ENCODE data around the gene OTUB2. TPM values are rescaled to one million over a fixed set of nuclear protein-coding genes. Genes with fewer than 3 reads are reported as not detected.

OTUB2 gene
- polyA plus RNA-seq, 3 donors: 0.25 to 0.95 (median 0.28) TPM

DNA sequence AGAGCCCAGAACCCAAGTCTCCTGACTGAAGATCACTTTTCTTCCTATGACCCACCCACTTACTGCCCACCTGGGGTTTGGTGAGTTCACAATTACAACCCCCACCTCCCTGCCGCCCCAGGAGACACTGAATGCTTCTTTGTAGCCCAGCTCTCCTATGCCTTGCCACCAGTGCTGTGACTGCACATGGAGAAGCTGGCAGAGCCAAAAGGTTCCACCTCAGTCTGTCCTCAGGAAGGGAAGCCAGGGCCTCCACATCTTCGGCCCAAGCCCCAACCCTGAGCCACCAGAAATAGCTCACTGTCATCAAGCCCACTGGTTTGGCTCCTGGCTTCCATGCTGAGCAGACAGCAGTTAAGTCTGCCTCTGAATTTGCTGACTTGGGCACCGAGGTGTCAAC is 25.6 kb downstream of the OTUB2 start:
- no peaks in the 10 kb centered on the region for H3K9me3 Mint-ChIP-seq
- H3K27me3 Mint-ChIP-seq (ENCODE audit: low read depth in 3 of 3): no peaks in the 10 kb centered on the region
- intact Hi-C loops (cut with micrococcal nuclease): no loop called here
- no peaks in the 10 kb centered on the region for H4K20me1 ChIP-seq (ENCODE audit: insufficient read depth, low read length)
- H3K9me3 ChIP-seq (replicated peaks in 1 of 2; ENCODE audit: control insufficient read depth in 1 of 2, insufficient read depth in 1 of 2, low read length in 2 of 2): no peaks in the 10 kb centered on the region
- H3K9ac ChIP-seq (ENCODE audit: insufficient read depth, low read length, poor library complexity, severe bottlenecking): no peak overlapping the region
- H2AFZ ChIP-seq (ENCODE audit: insufficient read depth, low read depth, low read length, poor library complexity, severe bottlenecking): no peak overlapping the region
- 93% methylated on average over 2 of the region's 3 CpGs for WGBS (ENCODE audit: insufficient coverage)
- no peak overlapping the region for H3K4me3 Mint-ChIP-seq
- peaks cover 90 to 96% of the 10 kb centered on the region in 2 donors for H3K36me3 ChIP-seq (replicated peaks in 1 of 2; ENCODE audit: control insufficient read depth in 1 of 2, insufficient read depth in 2 of 2, low read length in 2 of 2)
- peaks cover 89 to 96% of the 10 kb centered on the region in 2 donors for H3K36me3 Mint-ChIP-seq
- no peaks in the 10 kb centered on the region for H3K4me1 ChIP-seq (ENCODE audit: control insufficient read depth in 1 of 2, insufficient read depth in 2 of 2, low read length in 2 of 2)
- TF ChIP-seq, protein P1, sequence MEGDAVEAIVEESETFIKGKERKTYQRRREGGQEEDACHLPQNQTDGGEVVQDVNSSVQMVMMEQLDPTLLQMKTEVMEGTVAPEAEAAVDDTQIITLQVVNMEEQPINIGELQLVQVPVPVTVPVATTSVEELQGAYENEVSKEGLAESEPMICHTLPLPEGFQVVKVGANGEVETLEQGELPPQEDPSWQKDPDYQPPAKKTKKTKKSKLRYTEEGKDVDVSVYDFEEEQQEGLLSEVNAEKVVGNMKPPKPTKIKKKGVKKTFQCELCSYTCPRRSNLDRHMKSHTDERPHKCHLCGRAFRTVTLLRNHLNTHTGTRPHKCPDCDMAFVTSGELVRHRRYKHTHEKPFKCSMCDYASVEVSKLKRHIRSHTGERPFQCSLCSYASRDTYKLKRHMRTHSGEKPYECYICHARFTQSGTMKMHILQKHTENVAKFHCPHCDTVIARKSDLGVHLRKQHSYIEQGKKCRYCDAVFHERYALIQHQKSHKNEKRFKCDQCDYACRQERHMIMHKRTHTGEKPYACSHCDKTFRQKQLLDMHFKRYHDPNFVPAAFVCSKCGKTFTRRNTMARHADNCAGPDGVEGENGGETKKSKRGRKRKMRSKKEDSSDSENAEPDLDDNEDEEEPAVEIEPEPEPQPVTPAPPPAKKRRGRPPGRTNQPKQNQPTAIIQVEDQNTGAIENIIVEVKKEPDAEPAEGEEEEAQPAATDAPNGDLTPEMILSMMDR (IDR thresholded peaks at IDR 0.05): no peak
- H3K79me2 ChIP-seq (ENCODE audit: insufficient read depth, low read length): no peaks in the 10 kb centered on the region
- no peak overlapping the region for H3K4me3 ChIP-seq (replicated peaks in 1 of 3; ENCODE audit: low read depth in 2 of 3, low read length in 3 of 3)
- no peak overlapping the region for H3K27ac ChIP-seq (ENCODE audit: low read depth in 1 of 2, low read length in 2 of 2)
- no peak for DNase-seq
- no peaks in the 10 kb centered on the region for H3K4me1 Mint-ChIP-seq
- peak overlapping the region in 1 of 7 donors; percentile 33 for H3K27ac Mint-ChIP-seq
- H3K27me3 ChIP-seq (ENCODE audit: control insufficient read depth in 2 of 2, insufficient read depth in 2 of 2, low read length in 2 of 2): no peaks in the 10 kb centered on the region
- H3K4me2 ChIP-seq (replicated peaks; ENCODE audit: extremely low read depth, low read length, poor library complexity, severe bottlenecking): no peak overlapping the region

DNA sequence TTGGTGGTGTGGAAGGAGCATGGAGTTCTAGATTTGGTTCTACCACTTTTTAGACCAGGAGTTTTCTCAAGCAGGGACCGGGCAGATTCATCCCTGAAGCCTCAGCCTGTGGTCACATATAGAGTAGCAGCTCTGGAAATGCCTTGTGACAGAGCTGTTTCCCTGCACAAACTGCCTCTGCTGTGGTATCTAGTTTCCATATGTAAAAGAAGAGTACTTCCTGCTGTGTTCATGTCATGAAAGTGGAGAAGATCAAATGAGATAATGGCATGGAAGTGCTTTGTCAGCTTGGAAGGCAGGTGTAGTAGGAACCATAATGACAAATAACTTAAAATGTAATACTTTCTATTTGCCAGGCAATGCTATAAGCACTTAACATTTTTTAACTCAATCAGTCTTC is 26.1 kb downstream of the OTUB2 start:
- Histone ChIP-seq H3K27me3 (ENCODE audit: control insufficient read depth in 2 of 2, insufficient read depth in 2 of 2, low read length in 2 of 2) (no peaks in the 10 kb centered on the region), H3K79me2 (ENCODE audit: insufficient read depth, low read length) (no peaks in the 10 kb centered on the region), H3K9ac (ENCODE audit: insufficient read depth, low read length, poor library complexity, severe bottlenecking) (no peak overlapping the region), H4K20me1 (ENCODE audit: insufficient read depth, low read length) (no peaks in the 10 kb centered on the region), H2AFZ (ENCODE audit: insufficient read depth, low read depth, low read length, poor library complexity, severe bottlenecking) (no peak overlapping the region), H3K4me2 (replicated peaks; ENCODE audit: extremely low read depth, low read length, poor library complexity, severe bottlenecking) (no peak overlapping the region), H3K36me3 (replicated peaks in 1 of 2; ENCODE audit: control insufficient read depth in 1 of 2, insufficient read depth in 2 of 2, low read length in 2 of 2) (peaks cover 90 to 96% of the 10 kb centered on the region in 2 donors), H3K9me3 (replicated peaks in 1 of 2; ENCODE audit: control insufficient read depth in 1 of 2, insufficient read depth in 1 of 2, low read length in 2 of 2) (no peaks in the 10 kb centered on the region), H3K4me3 (replicated peaks in 1 of 3; ENCODE audit: low read depth in 2 of 3, low read length in 3 of 3) (no peak overlapping the region), H3K4me1 (ENCODE audit: control insufficient read depth in 1 of 2, insufficient read depth in 2 of 2, low read length in 2 of 2) (no peaks in the 10 kb centered on the region), H3K27ac (ENCODE audit: low read depth in 1 of 2, low read length in 2 of 2) (no peak overlapping the region)
- 83% methylated on average over 1 of the region's 1 CpG for WGBS (ENCODE audit: insufficient coverage)
- no peaks in the 10 kb centered on the region for H3K9me3 Mint-ChIP-seq
- no peaks in the 10 kb centered on the region for H3K4me1 Mint-ChIP-seq
- H3K36me3 Mint-ChIP-seq: peaks cover 91 to 97% of the 10 kb centered on the region in 2 donors
- intact Hi-C loops (cut with micrococcal nuclease): no loop called here
- no peaks in the 10 kb centered on the region for H3K27me3 Mint-ChIP-seq (ENCODE audit: low read depth in 3 of 3)
- peak overlapping the region in 1 of 7 donors; percentile 33 for H3K27ac Mint-ChIP-seq
- H3K4me3 Mint-ChIP-seq: no peak overlapping the region
- no peak for DNase-seq
- TF ChIP-seq, protein P1 (IDR thresholded peaks at IDR 0.05): no peak

All from CD14-positive monocyte (primary cell).